ENCODE measurements around the gene TADA2A. TPM values are rescaled to one million over a fixed set of nuclear protein-coding genes. Genes with fewer than 3 reads are reported as not detected.
A peak's percentile ranks its signal among the peaks of the same experiment; 100 is the strongest.

TADA2A gene
- total RNA-seq, 4 donors from 2014 or later: 10.5 to 39.3 (median 16.1) TPM

DNA sequence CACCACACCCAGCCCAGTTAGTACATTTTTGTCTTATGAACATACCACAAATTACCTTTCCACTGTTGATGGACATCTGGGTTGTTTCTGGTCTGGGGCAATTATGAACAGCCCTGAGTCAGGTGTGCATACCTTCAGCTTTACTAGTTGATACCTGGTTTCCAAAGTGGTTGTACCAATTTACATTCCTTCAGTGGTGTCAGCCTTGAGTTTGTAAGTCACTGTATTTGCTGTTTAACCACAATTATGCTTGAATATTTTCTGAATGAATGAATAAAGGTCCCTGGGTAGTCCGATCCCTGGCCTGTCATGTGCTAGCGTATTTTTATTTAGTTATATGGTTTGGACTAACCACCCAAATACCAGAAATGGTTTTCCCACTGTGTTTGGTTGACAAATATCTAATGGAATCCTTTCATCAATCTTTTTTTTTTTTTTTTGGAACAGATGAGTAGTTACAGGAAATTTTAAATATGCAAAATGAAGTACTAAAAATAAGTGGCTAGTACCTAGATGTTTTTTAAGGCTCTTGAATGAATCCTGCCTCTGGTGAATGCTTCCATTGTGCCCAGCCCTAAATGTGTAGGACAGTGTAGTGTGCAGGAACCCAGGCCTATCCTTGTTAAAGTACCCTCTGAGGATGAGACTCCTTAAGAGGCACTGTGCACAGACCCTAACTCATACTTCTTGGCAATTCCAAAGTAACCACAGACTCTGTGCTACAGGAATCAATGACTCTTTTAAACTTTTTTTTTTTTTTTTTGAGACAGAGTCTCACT is 86.8 kb downstream of the TADA2A start:
- Histone ChIP-seq H3K4me1 (peaks cover 47% of the 10 kb centered on the region), H3K4me3 (no peak overlapping the region), H3K36me3 (no peaks in the 10 kb centered on the region), H3K27me3 (no peaks in the 10 kb centered on the region), H3K9me3 (no peaks in the 10 kb centered on the region), H3K27ac (no peak overlapping the region)
- no peak for DNase-seq (ENCODE audit: low spot score in 2 of 2)
- TF ChIP-seq EP300 (IDR thresholded peaks at IDR 0.05) (no peak), POLR2AphosphoS5 (IDR thresholded peaks at IDR 0.05) (no peak), POLR2A (IDR thresholded peaks at IDR 0.05) (no peak)
- TF ChIP-seq, protein P1, sequence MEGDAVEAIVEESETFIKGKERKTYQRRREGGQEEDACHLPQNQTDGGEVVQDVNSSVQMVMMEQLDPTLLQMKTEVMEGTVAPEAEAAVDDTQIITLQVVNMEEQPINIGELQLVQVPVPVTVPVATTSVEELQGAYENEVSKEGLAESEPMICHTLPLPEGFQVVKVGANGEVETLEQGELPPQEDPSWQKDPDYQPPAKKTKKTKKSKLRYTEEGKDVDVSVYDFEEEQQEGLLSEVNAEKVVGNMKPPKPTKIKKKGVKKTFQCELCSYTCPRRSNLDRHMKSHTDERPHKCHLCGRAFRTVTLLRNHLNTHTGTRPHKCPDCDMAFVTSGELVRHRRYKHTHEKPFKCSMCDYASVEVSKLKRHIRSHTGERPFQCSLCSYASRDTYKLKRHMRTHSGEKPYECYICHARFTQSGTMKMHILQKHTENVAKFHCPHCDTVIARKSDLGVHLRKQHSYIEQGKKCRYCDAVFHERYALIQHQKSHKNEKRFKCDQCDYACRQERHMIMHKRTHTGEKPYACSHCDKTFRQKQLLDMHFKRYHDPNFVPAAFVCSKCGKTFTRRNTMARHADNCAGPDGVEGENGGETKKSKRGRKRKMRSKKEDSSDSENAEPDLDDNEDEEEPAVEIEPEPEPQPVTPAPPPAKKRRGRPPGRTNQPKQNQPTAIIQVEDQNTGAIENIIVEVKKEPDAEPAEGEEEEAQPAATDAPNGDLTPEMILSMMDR (IDR thresholded peaks at IDR 0.05): no peak
- 64% methylated on average over 2 of the region's 2 CpGs for WGBS

DNA sequence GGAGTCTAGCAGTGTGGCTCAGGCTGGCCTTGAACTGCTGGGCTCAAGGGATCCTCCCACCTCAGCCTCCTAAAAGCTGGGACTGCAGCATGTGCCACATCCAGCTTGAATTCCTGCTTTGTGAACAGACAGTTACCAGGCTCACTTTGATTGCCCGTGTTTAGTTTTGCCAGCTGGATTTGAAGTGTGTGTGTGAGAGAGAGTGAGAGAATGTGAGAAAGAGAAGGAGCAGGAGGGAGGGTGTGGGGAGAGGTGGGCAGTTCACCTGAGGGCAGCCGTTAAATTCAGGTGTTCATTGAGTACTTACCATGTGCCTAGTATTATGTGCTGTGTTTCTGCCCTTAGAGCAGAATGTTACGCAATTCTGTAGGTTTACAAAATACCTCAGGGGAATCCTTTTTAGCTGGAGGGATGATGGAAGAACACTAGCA is 87.7 kb downstream of the TADA2A start:
- H3K4me1 ChIP-seq: peaks cover 41% of the 10 kb centered on the region
- no peaks in the 10 kb centered on the region for H3K27me3 ChIP-seq
- 53% methylated on average over 3 of the region's 3 CpGs for WGBS
- no peak for DNase-seq (ENCODE audit: low spot score in 2 of 2)
- TF ChIP-seq, protein P1 (IDR thresholded peaks at IDR 0.05): no peak
- TF ChIP-seq POLR2A (IDR thresholded peaks at IDR 0.05): no peak
- no peak for TF ChIP-seq EP300 (IDR thresholded peaks at IDR 0.05)
- no peak for TF ChIP-seq POLR2AphosphoS5 (IDR thresholded peaks at IDR 0.05)
- H3K27ac ChIP-seq: peak overlapping the region; percentile 6
- H3K36me3 ChIP-seq: no peaks in the 10 kb centered on the region
- H3K9me3 ChIP-seq: no peaks in the 10 kb centered on the region
- H3K4me3 ChIP-seq: no peak overlapping the region

DNA sequence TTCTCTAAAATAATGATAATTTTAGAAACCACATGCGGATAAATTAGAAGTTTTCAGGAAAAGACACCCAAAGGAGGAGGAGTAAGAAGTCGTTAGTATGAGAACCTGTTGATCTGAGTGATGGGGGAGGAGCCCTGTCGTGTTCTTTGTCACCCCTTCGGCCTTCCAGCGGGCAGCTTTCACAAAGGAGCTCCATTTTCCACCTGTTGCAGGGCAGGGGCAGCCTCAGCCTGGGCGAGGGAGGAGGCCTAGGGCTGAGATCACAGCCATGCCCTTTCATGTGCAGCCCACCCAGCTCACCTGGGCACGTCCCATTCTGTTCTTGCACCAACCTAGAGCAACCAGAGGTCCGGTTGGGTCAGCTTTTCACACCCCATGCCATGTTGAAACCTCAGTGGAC is 88.3 kb downstream of the TADA2A start:
- Histone ChIP-seq H3K9me3 (no peaks in the 10 kb centered on the region), H3K36me3 (no peaks in the 10 kb centered on the region), H3K27ac (no peak overlapping the region), H3K4me1 (peaks cover 41% of the 10 kb centered on the region), H3K4me3 (no peak overlapping the region), H3K27me3 (no peaks in the 10 kb centered on the region)
- no peak for DNase-seq (ENCODE audit: low spot score in 2 of 2)
- 64% methylated on average over 8 of the region's 8 CpGs for WGBS
- TF ChIP-seq POLR2A (IDR thresholded peaks at IDR 0.05) (no peak), POLR2AphosphoS5 (IDR thresholded peaks at IDR 0.05) (no peak), EP300 (IDR thresholded peaks at IDR 0.05) (no peak)
- TF ChIP-seq, protein P1 (IDR thresholded peaks at IDR 0.05): no peak

DNA sequence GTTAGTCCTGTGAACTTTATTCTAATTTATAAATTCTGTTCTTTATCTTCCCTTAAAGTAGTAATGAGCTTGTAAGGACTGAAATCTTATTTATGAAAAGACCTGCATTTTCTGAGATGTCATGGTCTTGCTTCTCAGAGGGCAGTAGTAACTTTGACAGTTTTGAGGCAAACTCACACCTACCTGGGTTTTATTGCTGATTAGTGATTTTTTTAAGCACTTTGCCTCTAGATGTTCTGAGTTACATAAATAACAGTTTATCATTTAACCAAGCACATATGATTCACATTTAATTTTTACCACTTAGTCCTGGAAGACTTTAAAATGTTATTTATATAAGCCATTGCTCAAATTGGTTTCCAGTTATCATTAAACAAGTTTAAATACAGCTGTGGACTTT is 93.7 kb downstream of the TADA2A start:
- Histone ChIP-seq H3K36me3 (no peaks in the 10 kb centered on the region), H3K27ac (no peak overlapping the region), H3K27me3 (no peaks in the 10 kb centered on the region), H3K4me3 (no peak overlapping the region), H3K9me3 (no peaks in the 10 kb centered on the region), H3K4me1 (peaks cover 8% of the 10 kb centered on the region)
- TF ChIP-seq, protein P1 (IDR thresholded peaks at IDR 0.05): no peak
- TF ChIP-seq EP300 (IDR thresholded peaks at IDR 0.05): no peak
- TF ChIP-seq POLR2AphosphoS5 (IDR thresholded peaks at IDR 0.05): no peak
- no peak for TF ChIP-seq POLR2A (IDR thresholded peaks at IDR 0.05)
- DNase-seq (ENCODE audit: low spot score in 2 of 2): no peak

DNA sequence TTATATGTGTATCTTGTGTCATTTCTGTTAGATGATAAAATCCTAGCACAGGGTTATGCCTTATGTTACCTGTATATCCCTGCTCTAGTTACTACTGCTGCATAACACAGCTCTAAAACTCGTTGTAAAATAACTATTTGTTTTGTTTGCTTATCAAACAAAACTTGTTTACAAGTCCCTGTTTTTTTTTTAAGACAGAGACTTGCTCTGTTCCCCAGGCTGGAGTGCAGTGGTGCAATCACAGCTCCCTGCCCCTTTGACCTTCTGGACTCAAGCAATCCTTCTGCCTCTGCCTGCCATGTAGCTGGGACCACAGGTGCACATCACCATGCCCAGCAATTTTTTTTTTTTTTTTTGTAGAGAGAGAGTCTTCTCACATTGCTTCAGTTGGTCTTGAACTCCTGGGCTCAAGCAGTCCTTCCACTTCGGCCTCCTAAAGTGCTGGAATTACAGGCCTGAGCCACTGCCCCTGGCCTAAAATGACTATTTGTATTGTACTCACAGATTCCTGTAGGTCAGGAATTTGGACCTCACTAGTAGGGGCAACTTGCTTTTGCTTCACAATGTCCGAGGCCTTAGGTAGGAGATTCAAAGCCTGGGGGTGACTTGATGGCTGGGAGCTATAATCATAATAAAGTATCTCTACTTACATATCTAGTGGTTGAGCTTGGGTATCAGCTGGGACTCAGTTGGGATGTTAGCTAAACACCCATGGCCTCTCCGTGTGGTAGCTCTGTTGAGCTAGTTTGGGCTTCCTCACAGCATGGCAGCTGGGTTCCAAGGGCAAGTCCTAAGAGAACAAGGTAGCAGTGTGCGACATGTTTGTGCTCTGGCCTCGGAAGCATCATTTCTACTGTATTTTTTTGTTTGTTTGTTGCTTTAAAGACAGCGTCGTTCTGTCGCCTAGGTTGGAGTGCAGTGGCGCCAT is 95.6 kb downstream of the TADA2A start:
- Histone ChIP-seq H3K27ac (no peak overlapping the region), H3K9me3 (no peaks in the 10 kb centered on the region), H3K36me3 (no peaks in the 10 kb centered on the region), H3K4me3 (no peak overlapping the region), H3K27me3 (no peaks in the 10 kb centered on the region), H3K4me1 (peaks cover 17% of the 10 kb centered on the region)
- no peak for TF ChIP-seq EP300 (IDR thresholded peaks at IDR 0.05)
- TF ChIP-seq POLR2A (IDR thresholded peaks at IDR 0.05): no peak
- TF ChIP-seq, protein P1 (IDR thresholded peaks at IDR 0.05): no peak
- no peak for TF ChIP-seq POLR2AphosphoS5 (IDR thresholded peaks at IDR 0.05)
- no peak for DNase-seq (ENCODE audit: low spot score in 2 of 2)
- 82% methylated on average over 10 of the region's 10 CpGs for WGBS

Data from suprapubic skin (tissue), 4 donors.